Neural cell (in vitro differentiated cells): ENCODE measurements around the gene ZNF600.

ENCODE experiments used
- EZH2 ChIP-seq: fragments of 200-600, 300-800 bp; shearing (Covaris generic), sonication (generic); IDR thresholded peaks from 2 replicates; pipeline ENCODE4 v1.6.1; 2014; ENCODE audit warnings: antibody characterized with exemption, low read length, borderline replicate concordance, mild to moderate bottlenecking; ENCODE audit not compliant: insufficient read depth, poor library complexity, severe bottlenecking
- RAD21 ChIP-seq: fragments of 450-650 bp; conservative IDR thresholded peaks from 2 replicates; pipeline ENCODE4 v1.6.1; 2014; ENCODE audit warnings: antibody characterized with exemption, mild to moderate bottlenecking, moderate library complexity
- SMC3 ChIP-seq: fragments of 450-650 bp; conservative IDR thresholded peaks from 2 replicates; pipeline ENCODE4 v1.6.1; 2014; ENCODE audit warnings: antibody characterized with exemption, mild to moderate bottlenecking, moderate library complexity; ENCODE audit not compliant: poor library complexity
- TF ChIP-seq, protein P1 (sequence below): fragments of 450-650 bp; IDR thresholded peaks from 2 replicates; pipeline ENCODE4 v1.5.1; 2014; ENCODE audit warnings: antibody characterized with exemption, mild to moderate bottlenecking, moderate library complexity; ENCODE audit not compliant: poor library complexity, severe bottlenecking
- TF ChIP-seq, protein P2 (sequence below): IDR thresholded peaks from 2 replicates; pipeline ENCODE4 v1.6.1; 2012; ENCODE audit warnings: borderline replicate concordance

DNA sequence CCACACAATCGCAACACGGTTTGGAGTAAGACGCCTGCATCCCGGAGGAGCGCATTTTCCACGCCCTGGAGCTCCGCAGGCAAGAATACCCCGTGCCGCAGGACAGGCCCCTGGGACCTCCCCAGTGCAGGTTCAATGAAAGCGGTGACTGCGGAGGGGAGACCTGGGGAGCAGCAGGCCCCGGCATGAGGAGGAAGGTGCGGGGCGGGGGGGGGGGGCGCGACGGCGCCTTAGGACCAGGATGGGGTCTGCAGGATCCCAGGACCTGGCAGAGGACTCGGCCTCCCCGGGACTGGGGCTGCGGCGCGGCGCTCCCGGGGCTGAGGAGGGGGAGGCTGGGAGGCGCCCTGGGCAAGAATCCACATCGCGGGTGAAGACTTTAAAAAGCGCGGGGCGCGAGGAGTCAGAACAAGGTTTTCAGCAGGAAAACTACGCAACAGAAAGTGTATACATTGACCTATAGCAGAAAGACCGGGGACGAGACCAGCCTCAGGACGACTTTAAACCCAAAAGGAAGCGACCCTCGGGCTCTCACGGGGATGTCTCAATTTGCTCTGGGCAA, 52.2 kb downstream of the ZNF600 start:
- TF ChIP-seq, protein P1, sequence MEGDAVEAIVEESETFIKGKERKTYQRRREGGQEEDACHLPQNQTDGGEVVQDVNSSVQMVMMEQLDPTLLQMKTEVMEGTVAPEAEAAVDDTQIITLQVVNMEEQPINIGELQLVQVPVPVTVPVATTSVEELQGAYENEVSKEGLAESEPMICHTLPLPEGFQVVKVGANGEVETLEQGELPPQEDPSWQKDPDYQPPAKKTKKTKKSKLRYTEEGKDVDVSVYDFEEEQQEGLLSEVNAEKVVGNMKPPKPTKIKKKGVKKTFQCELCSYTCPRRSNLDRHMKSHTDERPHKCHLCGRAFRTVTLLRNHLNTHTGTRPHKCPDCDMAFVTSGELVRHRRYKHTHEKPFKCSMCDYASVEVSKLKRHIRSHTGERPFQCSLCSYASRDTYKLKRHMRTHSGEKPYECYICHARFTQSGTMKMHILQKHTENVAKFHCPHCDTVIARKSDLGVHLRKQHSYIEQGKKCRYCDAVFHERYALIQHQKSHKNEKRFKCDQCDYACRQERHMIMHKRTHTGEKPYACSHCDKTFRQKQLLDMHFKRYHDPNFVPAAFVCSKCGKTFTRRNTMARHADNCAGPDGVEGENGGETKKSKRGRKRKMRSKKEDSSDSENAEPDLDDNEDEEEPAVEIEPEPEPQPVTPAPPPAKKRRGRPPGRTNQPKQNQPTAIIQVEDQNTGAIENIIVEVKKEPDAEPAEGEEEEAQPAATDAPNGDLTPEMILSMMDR, result no peak
- TF ChIP-seq RAD21 (no peak), SMC3 (no peak), EZH2 (no peak)
- TF ChIP-seq, protein P2, sequence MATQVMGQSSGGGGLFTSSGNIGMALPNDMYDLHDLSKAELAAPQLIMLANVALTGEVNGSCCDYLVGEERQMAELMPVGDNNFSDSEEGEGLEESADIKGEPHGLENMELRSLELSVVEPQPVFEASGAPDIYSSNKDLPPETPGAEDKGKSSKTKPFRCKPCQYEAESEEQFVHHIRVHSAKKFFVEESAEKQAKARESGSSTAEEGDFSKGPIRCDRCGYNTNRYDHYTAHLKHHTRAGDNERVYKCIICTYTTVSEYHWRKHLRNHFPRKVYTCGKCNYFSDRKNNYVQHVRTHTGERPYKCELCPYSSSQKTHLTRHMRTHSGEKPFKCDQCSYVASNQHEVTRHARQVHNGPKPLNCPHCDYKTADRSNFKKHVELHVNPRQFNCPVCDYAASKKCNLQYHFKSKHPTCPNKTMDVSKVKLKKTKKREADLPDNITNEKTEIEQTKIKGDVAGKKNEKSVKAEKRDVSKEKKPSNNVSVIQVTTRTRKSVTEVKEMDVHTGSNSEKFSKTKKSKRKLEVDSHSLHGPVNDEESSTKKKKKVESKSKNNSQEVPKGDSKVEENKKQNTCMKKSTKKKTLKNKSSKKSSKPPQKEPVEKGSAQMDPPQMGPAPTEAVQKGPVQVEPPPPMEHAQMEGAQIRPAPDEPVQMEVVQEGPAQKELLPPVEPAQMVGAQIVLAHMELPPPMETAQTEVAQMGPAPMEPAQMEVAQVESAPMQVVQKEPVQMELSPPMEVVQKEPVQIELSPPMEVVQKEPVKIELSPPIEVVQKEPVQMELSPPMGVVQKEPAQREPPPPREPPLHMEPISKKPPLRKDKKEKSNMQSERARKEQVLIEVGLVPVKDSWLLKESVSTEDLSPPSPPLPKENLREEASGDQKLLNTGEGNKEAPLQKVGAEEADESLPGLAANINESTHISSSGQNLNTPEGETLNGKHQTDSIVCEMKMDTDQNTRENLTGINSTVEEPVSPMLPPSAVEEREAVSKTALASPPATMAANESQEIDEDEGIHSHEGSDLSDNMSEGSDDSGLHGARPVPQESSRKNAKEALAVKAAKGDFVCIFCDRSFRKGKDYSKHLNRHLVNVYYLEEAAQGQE, result no peak
